ENCODE data around the gene FAM83F. TPM values are rescaled to one million over a fixed set of nuclear protein-coding genes. Genes with fewer than 3 reads are reported as not detected.

The FAM83F gene
- total RNA-seq, 5 donors from 2014 or later (not counting 1 experiment from before 2014, with no cell fraction given) = 0.26 to 4.9 (median 0.79) TPM

- ATAC-seq (replicated peaks in 1 of 4) = no peak
- Histone ChIP-seq H3K27me3 (replicated peaks in 1 of 2; ENCODE audit: control insufficient read depth in 2 of 2, extremely low read depth in 1 of 2, insufficient read depth in 2 of 2, low read length in 1 of 2) (no peaks in the 10 kb centered on the region), H3K9me3 (no peaks in the 10 kb centered on the region), H3K27ac (ENCODE audit: low read length) (no peak overlapping the region), H3K4me3 (ENCODE audit: control insufficient read depth in 1 of 2, extremely low read depth in 1 of 2, low read length in 1 of 2) (no peak overlapping the region), H3K36me3 (ENCODE audit: control insufficient read depth in 2 of 2, extremely low read depth in 1 of 2, insufficient read depth in 1 of 2, low read length in 1 of 2) (no peaks in the 10 kb centered on the region), H3K4me1 (ENCODE audit: control insufficient read depth in 1 of 2, extremely low read depth in 1 of 2, insufficient read depth in 2 of 2, low read length in 2 of 2) (peaks cover 16 to 42% of the 10 kb centered on the region in 2 experiments)
- H3K27ac Mint-ChIP-seq = no peak overlapping the region
- no CpG with 5 or more reads among the region's 1 CpG for WGBS (ENCODE audit: insufficient coverage)
- no peaks in the 10 kb centered on the region for H3K27me3 Mint-ChIP-seq
- DNase-seq = no peak
- ChIA-PET CTCF (interaction anchor here in 1 of 2 donors (0.6 to 1.3 kb wide), 3 partner anchors 11 to 549 kb away, joined by 3 to 4 read pairs (median 3); no protein-coding TSS in a partner anchor), POLR2A (interaction anchor here in 1 of 2 donors (0.6 kb wide), 1 partner anchor 254 kb away, joined by 3 read pairs; no protein-coding TSS in a partner anchor)
- H3K4me1 Mint-ChIP-seq = peaks cover 46 to 54% (median 48%) of the 10 kb centered on the region in 3 donors
- H3K4me3 Mint-ChIP-seq = no peak overlapping the region
- no peaks in the 10 kb centered on the region for H3K9me3 Mint-ChIP-seq
- peaks cover 7% of the 10 kb centered on the region for H3K36me3 Mint-ChIP-seq
These were observed 82.9 kb downstream of the FAM83F start for GRCh38 chr22:40077646-40078016.

GRCh38 chr22:40081662-40082061, 86.9 kb downstream of the FAM83F start:
- H3K27me3 Mint-ChIP-seq = no peaks in the 10 kb centered on the region
- H3K27ac Mint-ChIP-seq = no peak overlapping the region
- no peak for ATAC-seq (replicated peaks in 1 of 4)
- 33% methylated on average over 1 of the region's 5 CpGs for WGBS (ENCODE audit: insufficient coverage)
- H3K9me3 Mint-ChIP-seq = no peaks in the 10 kb centered on the region
- H3K4me1 Mint-ChIP-seq = peaks cover 26 to 34% (median 29%) of the 10 kb centered on the region in 3 donors
- Histone ChIP-seq H3K4me1 (ENCODE audit: control insufficient read depth in 1 of 2, extremely low read depth in 1 of 2, insufficient read depth in 2 of 2, low read length in 2 of 2) (peaks cover 14 to 41% of the 10 kb centered on the region in 2 experiments), H3K9me3 (no peaks in the 10 kb centered on the region), H3K27ac (ENCODE audit: low read length) (no peak overlapping the region), H3K36me3 (ENCODE audit: control insufficient read depth in 2 of 2, extremely low read depth in 1 of 2, insufficient read depth in 1 of 2, low read length in 1 of 2) (no peaks in the 10 kb centered on the region), H3K27me3 (replicated peaks in 1 of 2; ENCODE audit: control insufficient read depth in 2 of 2, extremely low read depth in 1 of 2, insufficient read depth in 2 of 2, low read length in 1 of 2) (no peaks in the 10 kb centered on the region), H3K4me3 (ENCODE audit: control insufficient read depth in 1 of 2, extremely low read depth in 1 of 2, low read length in 1 of 2) (no peak overlapping the region)
- no peak for DNase-seq
- ChIA-PET POLR2A (no interaction called here), CTCF (no interaction called here)
- no peak overlapping the region for H3K4me3 Mint-ChIP-seq
- H3K36me3 Mint-ChIP-seq = peaks cover under 1% of the 10 kb centered on the region

- Mint-ChIP-seq H3K27ac (no peak overlapping the region), H3K36me3 (no peaks in the 10 kb centered on the region), H3K4me3 (no peak overlapping the region), H3K9me3 (no peaks in the 10 kb centered on the region), H3K4me1 (peaks cover 23 to 34% (median 29%) of the 10 kb centered on the region in 3 donors), H3K27me3 (no peaks in the 10 kb centered on the region)
- no peaks in the 10 kb centered on the region for H3K27me3 ChIP-seq (replicated peaks in 1 of 2; ENCODE audit: control insufficient read depth in 2 of 2, extremely low read depth in 1 of 2, insufficient read depth in 2 of 2, low read length in 1 of 2)
- no peaks in the 10 kb centered on the region for H3K36me3 ChIP-seq (ENCODE audit: control insufficient read depth in 2 of 2, extremely low read depth in 1 of 2, insufficient read depth in 1 of 2, low read length in 1 of 2)
- H3K27ac ChIP-seq (ENCODE audit: low read length) = no peak overlapping the region
- ATAC-seq (replicated peaks in 1 of 4) (no peak), DNase-seq (no peak)
- peaks cover 12 to 36% of the 10 kb centered on the region in 2 experiments for H3K4me1 ChIP-seq (ENCODE audit: control insufficient read depth in 1 of 2, extremely low read depth in 1 of 2, insufficient read depth in 2 of 2, low read length in 2 of 2)
- H3K4me3 ChIP-seq (ENCODE audit: control insufficient read depth in 1 of 2, extremely low read depth in 1 of 2, low read length in 1 of 2) = no peak overlapping the region
- ChIA-PET CTCF (no interaction called here), POLR2A (no interaction called here)
- H3K9me3 ChIP-seq = no peaks in the 10 kb centered on the region
- 83% methylated on average over 1 of the region's 1 CpG for WGBS (ENCODE audit: insufficient coverage)
These were observed 87.4 kb downstream of the FAM83F start for GRCh38 chr22:40082184-40082583.

GRCh38 chr22:40083794-40084193, 89.0 kb downstream of the FAM83F start:
- no peak overlapping the region for H3K27ac ChIP-seq (ENCODE audit: low read length)
- no peaks in the 10 kb centered on the region for H3K9me3 ChIP-seq
- H3K27ac Mint-ChIP-seq = no peak overlapping the region
- DNase-seq (no peak), ATAC-seq (replicated peaks in 1 of 4) (no peak)
- H3K27me3 Mint-ChIP-seq = no peaks in the 10 kb centered on the region
- H3K4me3 Mint-ChIP-seq = no peak overlapping the region
- peaks cover 15 to 41% of the 10 kb centered on the region in 2 experiments for H3K4me1 ChIP-seq (ENCODE audit: control insufficient read depth in 1 of 2, extremely low read depth in 1 of 2, insufficient read depth in 2 of 2, low read length in 2 of 2)
- H3K27me3 ChIP-seq (replicated peaks in 1 of 2; ENCODE audit: control insufficient read depth in 2 of 2, extremely low read depth in 1 of 2, insufficient read depth in 2 of 2, low read length in 1 of 2) = no peaks in the 10 kb centered on the region
- ChIA-PET POLR2A (no interaction called here), CTCF (interaction anchor here in 1 of 2 donors (0.6 to 0.9 kb wide), 2 partner anchors 26 to 853 kb away, joined by 3 read pairs; no protein-coding TSS in a partner anchor)
- no peaks in the 10 kb centered on the region for H3K9me3 Mint-ChIP-seq
- no peaks in the 10 kb centered on the region for H3K36me3 ChIP-seq (ENCODE audit: control insufficient read depth in 2 of 2, extremely low read depth in 1 of 2, insufficient read depth in 1 of 2, low read length in 1 of 2)
- H3K4me1 Mint-ChIP-seq = peaks cover 27 to 38% (median 34%) of the 10 kb centered on the region in 3 donors
- 100% methylated on average over 2 of the region's 3 CpGs for WGBS (ENCODE audit: insufficient coverage)
- H3K4me3 ChIP-seq (ENCODE audit: control insufficient read depth in 1 of 2, extremely low read depth in 1 of 2, low read length in 1 of 2) = no peak overlapping the region
- no peaks in the 10 kb centered on the region for H3K36me3 Mint-ChIP-seq

GRCh38 chr22:40084246-40084645, 89.5 kb downstream of the FAM83F start:
- H3K27me3 Mint-ChIP-seq = no peaks in the 10 kb centered on the region
- H3K4me3 ChIP-seq (ENCODE audit: control insufficient read depth in 1 of 2, extremely low read depth in 1 of 2, low read length in 1 of 2) = no peak overlapping the region
- ATAC-seq (replicated peaks in 1 of 4) (no peak), DNase-seq (no peak)
- H3K27me3 ChIP-seq (replicated peaks in 1 of 2; ENCODE audit: control insufficient read depth in 2 of 2, extremely low read depth in 1 of 2, insufficient read depth in 2 of 2, low read length in 1 of 2) = no peaks in the 10 kb centered on the region
- H3K36me3 Mint-ChIP-seq = no peaks in the 10 kb centered on the region
- WGBS (ENCODE audit: insufficient coverage) = 100% methylated on average over 5 of the region's 5 CpGs
- peaks cover 25 to 36% (median 35%) of the 10 kb centered on the region in 3 donors for H3K4me1 Mint-ChIP-seq
- ChIA-PET POLR2A (no interaction called here), CTCF (interaction anchor here in 1 of 2 donors (0.9 kb wide), 1 partner anchor 25 kb away, joined by 3 read pairs; no protein-coding TSS in a partner anchor)
- H3K27ac Mint-ChIP-seq = no peak overlapping the region
- peaks cover 15 to 36% of the 10 kb centered on the region in 2 experiments for H3K4me1 ChIP-seq (ENCODE audit: control insufficient read depth in 1 of 2, extremely low read depth in 1 of 2, insufficient read depth in 2 of 2, low read length in 2 of 2)
- H3K9me3 Mint-ChIP-seq = no peaks in the 10 kb centered on the region
- H3K36me3 ChIP-seq (ENCODE audit: control insufficient read depth in 2 of 2, extremely low read depth in 1 of 2, insufficient read depth in 1 of 2, low read length in 1 of 2) = no peaks in the 10 kb centered on the region
- H3K4me3 Mint-ChIP-seq = no peak overlapping the region
- H3K9me3 ChIP-seq = no peaks in the 10 kb centered on the region
- H3K27ac ChIP-seq (ENCODE audit: low read length) = no peak overlapping the region

- no peaks in the 10 kb centered on the region for H3K27me3 ChIP-seq (replicated peaks in 1 of 2; ENCODE audit: control insufficient read depth in 2 of 2, extremely low read depth in 1 of 2, insufficient read depth in 2 of 2, low read length in 1 of 2)
- CTCF ChIA-PET = interaction anchor here in 1 of 2 donors (0.9 kb wide), 1 partner anchor 11 kb away, joined by 4 read pairs; no protein-coding TSS in a partner anchor
- H3K9me3 ChIP-seq = no peaks in the 10 kb centered on the region
- WGBS (ENCODE audit: insufficient coverage) = no CpG with 5 or more reads among the region's 1 CpG
- DNase-seq = no peak
- POLR2A ChIA-PET = interaction anchor here in 1 of 2 donors (0.6 kb wide), 1 partner anchor 1544 kb away, joined by 3 read pairs; no protein-coding TSS in a partner anchor
- H3K36me3 ChIP-seq (ENCODE audit: control insufficient read depth in 2 of 2, extremely low read depth in 1 of 2, insufficient read depth in 1 of 2, low read length in 1 of 2) = no peaks in the 10 kb centered on the region
- no peak overlapping the region for H3K27ac ChIP-seq (ENCODE audit: low read length)
- no peak overlapping the region for H3K4me3 ChIP-seq (ENCODE audit: control insufficient read depth in 1 of 2, extremely low read depth in 1 of 2, low read length in 1 of 2)
- ATAC-seq (replicated peaks in 1 of 4) = no peak
- H3K36me3 Mint-ChIP-seq = peaks cover 4% of the 10 kb centered on the region
- no peak overlapping the region for H3K4me3 Mint-ChIP-seq
- peaks cover 0 to 4% (median 0%) of the 10 kb centered on the region in 3 donors for H3K9me3 Mint-ChIP-seq
- H3K4me1 ChIP-seq (ENCODE audit: control insufficient read depth in 1 of 2, extremely low read depth in 1 of 2, insufficient read depth in 2 of 2, low read length in 2 of 2) = peaks cover 22 to 27% of the 10 kb centered on the region in 2 experiments
- H3K27me3 Mint-ChIP-seq = no peaks in the 10 kb centered on the region
- H3K4me1 Mint-ChIP-seq = peaks cover 57 to 78% (median 74%) of the 10 kb centered on the region in 3 donors
- H3K27ac Mint-ChIP-seq = peak overlapping the region; percentile 21 to 31
These were observed 94.1 kb downstream of the FAM83F start for GRCh38 chr22:40088818-40089217.

Data from T-cell (primary cell).